GM23248 (cell line): ENCODE measurements around the gene PIAS3. TPM values are rescaled to one million over a fixed set of nuclear protein-coding genes. Genes with fewer than 3 reads are reported as not detected.

Experiments
- DNase-seq: peaks from one replicate; pipeline ENCODE4 v3.0.0-alpha.2; 2015
- H2AFZ ChIP-seq: fragments of 200-600 bp; sonication (generic); 2 replicates; pipeline ENCODE4 v1.6.1; 2016; ENCODE audit warnings: antibody characterized with exemption
- H3F3A ChIP-seq: fragments of 200-600 bp; sonication (generic); 2 replicates; pipeline ENCODE4 v1.6.1; 2016; ENCODE audit warnings: mild to moderate bottlenecking, antibody characterized with exemption, mixed run types; ENCODE audit not compliant: insufficient read depth
- H3K27ac ChIP-seq: fragments of 200-600 bp; sonication (generic); 2 replicates; pipeline ENCODE4 v1.5.1; 2016; ENCODE audit warnings: mild to moderate bottlenecking
- H3K27me3 ChIP-seq: fragments of 200-600 bp; sonication (generic); replicated peaks from 2 replicates; pipeline ENCODE4 v1.6.1; 2016; ENCODE audit warnings: mild to moderate bottlenecking; ENCODE audit not compliant: insufficient read depth
- H3K36me3 ChIP-seq: fragments of 200-600 bp; sonication (generic); 2 replicates; pipeline ENCODE4 v1.6.1; 2016; ENCODE audit warnings: low read depth, mild to moderate bottlenecking
- H3K4me1 ChIP-seq: fragments of 200-600 bp; sonication (generic); 2 replicates; pipeline ENCODE4 v1.6.1; 2016; ENCODE audit warnings: mild to moderate bottlenecking; ENCODE audit not compliant: insufficient read depth
- H3K4me2 ChIP-seq: fragments of 200-600 bp; sonication (generic); one replicate; pipeline ENCODE4 v1.6.1; 2016; ENCODE audit warnings: mild to moderate bottlenecking; ENCODE audit not compliant: unreplicated experiment
- H3K4me3 ChIP-seq: fragments of 200-600 bp; sonication (generic); 2 replicates; pipeline ENCODE4 v1.5.1; 2016; ENCODE audit warnings: mild to moderate bottlenecking
- H3K79me2 ChIP-seq: fragments of 200-600 bp; sonication (generic); 2 replicates; pipeline ENCODE4 v1.6.1; 2016; ENCODE audit warnings: mild to moderate bottlenecking; ENCODE audit not compliant: insufficient read depth
- H3K9ac ChIP-seq: fragments of 200-600 bp; sonication (generic); 2 replicates; pipeline ENCODE4 v1.6.1; 2016; ENCODE audit warnings: mild to moderate bottlenecking
- H3K9me2 ChIP-seq: fragments of 200-600 bp; sonication (generic); 2 replicates; pipeline ENCODE4 v1.6.1; 2016; ENCODE audit warnings: mixed run types, mild to moderate bottlenecking, moderate library complexity; ENCODE audit not compliant: insufficient read depth
- H3K9me3 ChIP-seq: fragments of 200-600 bp; sonication (generic); one replicate; pipeline ENCODE4 v1.6.1; 2017; ENCODE audit warnings: low read depth
- H4K20me1 ChIP-seq: fragments of 200-600 bp; sonication (generic); 2 replicates; pipeline ENCODE4 v1.6.0; 2016; ENCODE audit not compliant: insufficient read depth
- EZH2 ChIP-seq: fragments of 200-600 bp; sonication (generic); IDR thresholded peaks from 2 replicates; pipeline ENCODE4 v1.6.1; 2018; ENCODE audit warnings: antibody characterized with exemption, mild to moderate bottlenecking; ENCODE audit not compliant: insufficient read depth, poor library complexity, severe bottlenecking
- EZH2phosphoT487 ChIP-seq: fragments of 200-600 bp; sonication (generic); IDR thresholded peaks from 2 replicates; pipeline ENCODE4 v1.6.1; 2018; ENCODE audit warnings: antibody characterized with exemption, moderate library complexity, mild to moderate bottlenecking, low read depth; ENCODE audit not compliant: insufficient read depth
- WGBS, 2 experiments: methylation state at CpG; one replicate each; pipeline ENCODE4 v1.1.6; 2015 to 2017; ENCODE audit warnings: low lambda C conversion rate in 2 of 2, low coverage in 1 of 2; ENCODE audit errors: missing lambda C conversion rate in 2 of 2; 5-methylcytosine and 5-hydroxymethylcytosine counted together
- in situ Hi-C: fragments of 300-500 bp; cut with MboI; formaldehyde crosslinking; loops from 2 replicates; pipeline ENCODE4 v1.15.0; 2020
- polyA plus RNA-seq: library from polyadenylated mRNA; unstranded; fragments of >200 nt; fragmentation: Nextera tagmentation; extraction: Ambion mirVana; gene quantifications from 2 replicates; pipeline ENCODE4 v1.2.1, GENCODE V29; 2016
- total RNA-seq: library from RNA; depleted of rRNA; stranded (reverse); fragments of >200 nt; shearing (Covaris generic); gene quantifications from 2 replicates; pipeline ENCODE4 v1.2.3, GENCODE V29; 2014

PIAS3 gene
- total and polyA plus RNA-seq, 2 experiments from 2014 or later = 22.2 to 63.0 TPM

GRCh38 chr1:145806844-145807243 lies 52.0 kb downstream of the PIAS3 start:
- no peak overlapping the region for H2AFZ ChIP-seq
- no peak for DNase-seq
- no peaks in the 10 kb centered on the region for H3K36me3 ChIP-seq
- no peaks in the 10 kb centered on the region for H3K9me3 ChIP-seq
- WGBS, 2 experiments = 95 to 96% methylated on average over 7 of the region's 7 CpGs
- no peaks in the 10 kb centered on the region for H3K27me3 ChIP-seq
- peaks cover 11% of the 10 kb centered on the region for H4K20me1 ChIP-seq
- peaks cover 23% of the 10 kb centered on the region for H3K4me1 ChIP-seq
- no peaks in the 10 kb centered on the region for H3F3A ChIP-seq
- no peak overlapping the region for H3K9ac ChIP-seq
- TF ChIP-seq EZH2phosphoT487 (no peak), EZH2 (no peak)
- peaks cover 79% of the 10 kb centered on the region for H3K79me2 ChIP-seq
- no peak overlapping the region for H3K27ac ChIP-seq
- H3K9me2 ChIP-seq = no peaks in the 10 kb centered on the region
- no peak overlapping the region for H3K4me3 ChIP-seq
- in situ Hi-C loops = no loop called here
- H3K4me2 ChIP-seq = no peak overlapping the region

- Histone ChIP-seq H3K27ac (no peak overlapping the region), H3F3A (no peaks in the 10 kb centered on the region), H3K9me2 (no peaks in the 10 kb centered on the region), H3K9ac (no peak overlapping the region), H3K79me2 (peaks cover 83% of the 10 kb centered on the region), H3K27me3 (no peaks in the 10 kb centered on the region), H2AFZ (no peak overlapping the region), H3K4me2 (no peak overlapping the region), H3K4me1 (peaks cover 25% of the 10 kb centered on the region), H4K20me1 (peaks cover 11% of the 10 kb centered on the region), H3K9me3 (no peaks in the 10 kb centered on the region), H3K36me3 (no peaks in the 10 kb centered on the region), H3K4me3 (no peak overlapping the region)
- TF ChIP-seq EZH2phosphoT487 = no peak
- TF ChIP-seq EZH2 = no peak
- 92 to 93% methylated on average over 4 of the region's 4 CpGs for WGBS, 2 experiments
- in situ Hi-C loops = no loop called here
- DNase-seq = no peak
Observed at GRCh38 chr1:145806408-145806807, 52.5 kb downstream of the PIAS3 start.

GRCh38 chr1:145805057-145805456 lies 53.8 kb downstream of the PIAS3 start:
- no peak overlapping the region for H3K4me3 ChIP-seq
- H4K20me1 ChIP-seq = peaks cover 11% of the 10 kb centered on the region
- H3K9me2 ChIP-seq = no peaks in the 10 kb centered on the region
- DNase-seq = peak; percentile 59
- peak overlapping the region; percentile 2 for H3K4me2 ChIP-seq
- in situ Hi-C loops = no loop called here
- no peak overlapping the region for H2AFZ ChIP-seq
- 6 to 15% methylated on average over 1 of the region's 1 CpG for WGBS, 2 experiments
- no peak overlapping the region for H3K9ac ChIP-seq
- peaks cover 93% of the 10 kb centered on the region for H3K79me2 ChIP-seq
- H3K36me3 ChIP-seq = no peaks in the 10 kb centered on the region
- TF ChIP-seq EZH2phosphoT487 = no peak
- no peak overlapping the region; the same call in 1 of the 2 replicates for H3K27ac ChIP-seq
- peaks cover 37% of the 10 kb centered on the region for H3K4me1 ChIP-seq
- H3K9me3 ChIP-seq = no peaks in the 10 kb centered on the region
- no peaks in the 10 kb centered on the region; the same call in 1 of the 2 replicates for H3F3A ChIP-seq
- no peaks in the 10 kb centered on the region for H3K27me3 ChIP-seq

GRCh38 chr1:145804235-145805045 lies 54.4 kb downstream of the PIAS3 start:
- peak; percentile 16 for DNase-seq
- 80 to 81% methylated on average over 3 of the region's 3 CpGs for WGBS, 2 experiments
- Histone ChIP-seq H3K27ac (no peak overlapping the region), H2AFZ (no peak overlapping the region), H3K36me3 (no peaks in the 10 kb centered on the region), H3K9ac (no peak overlapping the region), H4K20me1 (peaks cover 11% of the 10 kb centered on the region), H3K9me3 (no peaks in the 10 kb centered on the region), H3F3A (no peaks in the 10 kb centered on the region; the same call in 1 of the 2 replicates), H3K79me2 (peaks cover 99% of the 10 kb centered on the region), H3K4me3 (no peak overlapping the region), H3K9me2 (no peaks in the 10 kb centered on the region), H3K4me2 (peak overlapping the region; percentile 2), H3K4me1 (peaks cover 37% of the 10 kb centered on the region), H3K27me3 (no peaks in the 10 kb centered on the region)
- in situ Hi-C loops = no loop called here
- no peak for TF ChIP-seq EZH2
- no peak for TF ChIP-seq EZH2phosphoT487
